ENCODE data around the gene STX10. TPM values are rescaled to one million over a fixed set of nuclear protein-coding genes. Genes with fewer than 3 reads are reported as not detected.

Gene STX10
- total RNA-seq, 1 donor from 2014 or later, result 36.5 TPM

GRCh38 chr19:13104848-13105711 lies 45.1 kb downstream of the STX10 start:
- Mint-ChIP-seq H3K36me3 (peaks cover 4% of the 10 kb centered on the region), H3K27me3 (ENCODE audit: insufficient read depth, low read depth) (peaks cover 16% of the 10 kb centered on the region), H3K9me3 (peaks cover 2% of the 10 kb centered on the region), H3K4me1 (peaks cover 5% of the 10 kb centered on the region), H3K4me3 (peak overlapping the region; percentile 44), H3K27ac (no peak overlapping the region)
- peaks cover 8% of the 10 kb centered on the region for H3F3A ChIP-seq (ENCODE audit: low read depth)
- TF ChIP-seq, protein P1, sequence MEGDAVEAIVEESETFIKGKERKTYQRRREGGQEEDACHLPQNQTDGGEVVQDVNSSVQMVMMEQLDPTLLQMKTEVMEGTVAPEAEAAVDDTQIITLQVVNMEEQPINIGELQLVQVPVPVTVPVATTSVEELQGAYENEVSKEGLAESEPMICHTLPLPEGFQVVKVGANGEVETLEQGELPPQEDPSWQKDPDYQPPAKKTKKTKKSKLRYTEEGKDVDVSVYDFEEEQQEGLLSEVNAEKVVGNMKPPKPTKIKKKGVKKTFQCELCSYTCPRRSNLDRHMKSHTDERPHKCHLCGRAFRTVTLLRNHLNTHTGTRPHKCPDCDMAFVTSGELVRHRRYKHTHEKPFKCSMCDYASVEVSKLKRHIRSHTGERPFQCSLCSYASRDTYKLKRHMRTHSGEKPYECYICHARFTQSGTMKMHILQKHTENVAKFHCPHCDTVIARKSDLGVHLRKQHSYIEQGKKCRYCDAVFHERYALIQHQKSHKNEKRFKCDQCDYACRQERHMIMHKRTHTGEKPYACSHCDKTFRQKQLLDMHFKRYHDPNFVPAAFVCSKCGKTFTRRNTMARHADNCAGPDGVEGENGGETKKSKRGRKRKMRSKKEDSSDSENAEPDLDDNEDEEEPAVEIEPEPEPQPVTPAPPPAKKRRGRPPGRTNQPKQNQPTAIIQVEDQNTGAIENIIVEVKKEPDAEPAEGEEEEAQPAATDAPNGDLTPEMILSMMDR (IDR thresholded peaks at IDR 0.05), result peak; percentile 1
- TF ChIP-seq EZH2 (IDR thresholded peaks at IDR 0.05), result no peak
- no peak for DNase-seq (ENCODE audit: low spot score)
- no peak overlapping the region for H3K4me3 ChIP-seq
- no peaks in the 10 kb centered on the region for H3K36me3 ChIP-seq
- H3K9ac ChIP-seq, result no peak overlapping the region
- peaks cover 20% of the 10 kb centered on the region for H4K20me1 ChIP-seq (ENCODE audit: low read depth)
- H3K79me2 ChIP-seq (ENCODE audit: low read depth), result no peaks in the 10 kb centered on the region
- no peaks in the 10 kb centered on the region for H3K9me3 ChIP-seq (ENCODE audit: low read depth)
- H3K4me1 ChIP-seq, result peaks cover 3% of the 10 kb centered on the region
- H2AFZ ChIP-seq (replicated peaks), result no peak overlapping the region
- H3K27ac ChIP-seq, result no peak overlapping the region
- no peak overlapping the region for H3K4me2 ChIP-seq
- peaks cover 33% of the 10 kb centered on the region for H3K27me3 ChIP-seq

DNA sequence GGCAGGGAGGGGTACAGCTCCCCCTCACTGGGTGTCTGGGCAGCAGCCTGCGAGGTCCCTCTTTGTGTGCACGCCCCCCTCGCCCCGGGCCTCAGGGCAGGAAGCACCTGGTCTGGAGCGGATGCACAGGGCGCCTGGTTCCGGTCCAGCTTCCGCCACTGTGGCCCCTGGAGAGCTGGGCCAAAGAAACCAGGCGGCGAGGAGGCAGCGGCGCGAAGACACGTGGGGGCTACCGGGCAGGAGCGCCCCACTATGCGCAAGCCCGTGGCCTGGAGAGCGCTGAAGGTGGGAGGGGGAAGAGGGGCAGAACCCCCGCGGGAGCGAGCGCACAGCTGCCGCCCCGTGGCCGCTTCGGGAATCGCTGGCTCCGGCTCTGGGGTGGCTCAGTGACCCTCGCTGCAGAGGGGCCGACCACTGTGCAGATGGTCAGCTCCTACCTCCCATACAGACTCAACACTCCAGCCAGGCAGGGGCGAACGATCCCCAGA lies 45.8 kb downstream of the STX10 start:
- H3K36me3 ChIP-seq, result no peaks in the 10 kb centered on the region
- peak; percentile 64 for DNase-seq (ENCODE audit: low spot score)
- Mint-ChIP-seq H3K4me1 (peaks cover 6% of the 10 kb centered on the region), H3K9me3 (peaks cover 3% of the 10 kb centered on the region), H3K27ac (no peak overlapping the region), H3K27me3 (ENCODE audit: insufficient read depth, low read depth) (peaks cover 21% of the 10 kb centered on the region), H3K4me3 (peak overlapping the region; percentile 44), H3K36me3 (peaks cover 4% of the 10 kb centered on the region)
- no peak overlapping the region for H3K4me3 ChIP-seq
- no peak overlapping the region for H3K27ac ChIP-seq
- H3F3A ChIP-seq (ENCODE audit: low read depth), result peaks cover 15% of the 10 kb centered on the region
- H3K4me2 ChIP-seq, result no peak overlapping the region
- TF ChIP-seq, protein P1 (IDR thresholded peaks at IDR 0.05), result peak; percentile 70
- no peak for TF ChIP-seq EZH2phosphoT487 (IDR thresholded peaks at IDR 0.05)
- TF ChIP-seq EZH2 (IDR thresholded peaks at IDR 0.05), result no peak
- no peak overlapping the region for H3K9ac ChIP-seq
- peaks cover 39% of the 10 kb centered on the region for H3K27me3 ChIP-seq
- H2AFZ ChIP-seq (replicated peaks), result no peak overlapping the region
- H3K79me2 ChIP-seq (ENCODE audit: low read depth), result no peaks in the 10 kb centered on the region
- H4K20me1 ChIP-seq (ENCODE audit: low read depth), result peaks cover 27% of the 10 kb centered on the region
- peaks cover 3% of the 10 kb centered on the region for H3K4me1 ChIP-seq
- H3K9me3 ChIP-seq (ENCODE audit: low read depth), result no peaks in the 10 kb centered on the region

GRCh38 chr19:13103581-13104359 lies 46.4 kb downstream of the STX10 start:
- H3K4me3 ChIP-seq, result no peak overlapping the region
- H3K9ac ChIP-seq, result no peak overlapping the region
- Mint-ChIP-seq H3K9me3 (peaks cover 3% of the 10 kb centered on the region), H3K27ac (no peak overlapping the region), H3K27me3 (ENCODE audit: insufficient read depth, low read depth) (peaks cover 25% of the 10 kb centered on the region), H3K36me3 (peaks cover 4% of the 10 kb centered on the region), H3K4me3 (no peak overlapping the region), H3K4me1 (peaks cover 6% of the 10 kb centered on the region)
- peaks cover 31% of the 10 kb centered on the region for H4K20me1 ChIP-seq (ENCODE audit: low read depth)
- H3F3A ChIP-seq (ENCODE audit: low read depth), result peaks cover 19% of the 10 kb centered on the region
- TF ChIP-seq EZH2phosphoT487 (IDR thresholded peaks at IDR 0.05), result no peak
- TF ChIP-seq, protein P1 (IDR thresholded peaks at IDR 0.05), result no peak
- TF ChIP-seq EZH2 (IDR thresholded peaks at IDR 0.05), result no peak
- no peaks in the 10 kb centered on the region for H3K36me3 ChIP-seq
- peaks cover 46% of the 10 kb centered on the region for H3K27me3 ChIP-seq
- no peak overlapping the region for H3K27ac ChIP-seq
- no peak overlapping the region for H3K4me2 ChIP-seq
- H3K9me3 ChIP-seq (ENCODE audit: low read depth), result no peaks in the 10 kb centered on the region
- H3K4me1 ChIP-seq, result peaks cover 3% of the 10 kb centered on the region
- no peaks in the 10 kb centered on the region for H3K79me2 ChIP-seq (ENCODE audit: low read depth)
- DNase-seq (ENCODE audit: low spot score), result no peak
- H2AFZ ChIP-seq (replicated peaks), result no peak overlapping the region
